ENCODE results near the gene SDK1.
"Not testable (repeated sequence)": the region's sequence is repeated elsewhere in the genome, so short reads cannot be mapped to it uniquely, and the experiment has no call there.

GRCh38 chr7:3941706-3942105 lies 640.7 kb downstream of the SDK1 start:
- TF ChIP-seq GATA2 (IDR thresholded peaks at IDR 0.05; ENCODE audit: insufficient read depth, insufficient read length, low read depth, low read length); POLR2A (IDR thresholded peaks at IDR 0.05; ENCODE audit: low read depth, low read length); MAX (IDR thresholded peaks at IDR 0.05; ENCODE audit: insufficient read depth, insufficient read length): not testable (repeated sequence)

Data from endothelial cell of umbilical vein (primary cell).